Vagina (tissue), 2 donors: ENCODE measurements around the gene PARD3.

Source experiments
- CTCF ChIP-seq, 3 experiments: fragments of 450-650 bp in 2 of 3; fragments of 200-600 bp in 1 of 3; sonication (generic) in 1 of 3; IDR thresholded peaks; one replicate each; pipeline ENCODE4 v1.5.1; 2017 to 2019; ENCODE audit warnings: antibody characterized with exemption in 3 of 3, mild to moderate bottlenecking in 2 of 3, moderate library complexity in 2 of 3
- POLR2A ChIP-seq, 2 donors: fragments of 450-650 bp; IDR thresholded peaks; one replicate each; pipeline ENCODE4 v1.6.1; 2017; ENCODE audit warnings: antibody characterized with exemption in 2 of 2, mild to moderate bottlenecking in 2 of 2, moderate library complexity in 2 of 2

- TF ChIP-seq CTCF (IDR thresholded peaks at IDR 0.05) = no peak
- no peak for TF ChIP-seq POLR2A (IDR thresholded peaks at IDR 0.05)
Measured at GRCh38 chr10:34372509-34372908, 442.6 kb downstream of the PARD3 start.
